IPS-18c (cell line): ENCODE measurements around the gene LMCD1.

ENCODE experiments used
- H3K4me3 ChIP-seq: 2 replicates; pipeline ENCODE4 v1.7.0; 2013; ENCODE audit warnings: low read depth, mild to moderate bottlenecking, low read length, moderate library complexity; ENCODE audit not compliant: insufficient read depth
- H3K9me3 ChIP-seq: one replicate; pipeline ENCODE4 v1.6.1; 2013; ENCODE audit warnings: mild to moderate bottlenecking, low read length, moderate library complexity; ENCODE audit not compliant: control insufficient read depth, insufficient read depth

The LMCD1 gene

GRCh38 chr3:8581806-8582445 lies 80.3 kb downstream of the LMCD1 start:
- Histone ChIP-seq H3K4me3 (no peak overlapping the region), H3K9me3 (no peaks in the 10 kb centered on the region)

GRCh38 chr3:8584661-8585060 lies 83.0 kb downstream of the LMCD1 start:
- Histone ChIP-seq H3K4me3 (no peak overlapping the region), H3K9me3 (no peaks in the 10 kb centered on the region)

GRCh38 chr3:8589880-8590556 lies 88.4 kb downstream of the LMCD1 start:
- no peaks in the 10 kb centered on the region for H3K9me3 ChIP-seq
- no peak overlapping the region for H3K4me3 ChIP-seq

- no peak overlapping the region for H3K4me3 ChIP-seq
- no peaks in the 10 kb centered on the region for H3K9me3 ChIP-seq
These were observed 91.6 kb downstream of the LMCD1 start for GRCh38 chr3:8593021-8593827.

- H3K9me3 ChIP-seq, result no peaks in the 10 kb centered on the region
- no peak overlapping the region for H3K4me3 ChIP-seq
These were observed 93.6 kb downstream of the LMCD1 start for GRCh38 chr3:8595252-8595651.

- Histone ChIP-seq H3K9me3 (no peaks in the 10 kb centered on the region), H3K4me3 (no peak overlapping the region)
These were observed 94.1 kb downstream of the LMCD1 start for GRCh38 chr3:8595695-8596115.

- H3K9me3 ChIP-seq, result no peaks in the 10 kb centered on the region
- no peak overlapping the region for H3K4me3 ChIP-seq
These were observed 94.9 kb downstream of the LMCD1 start for GRCh38 chr3:8596321-8597218.

- H3K4me3 ChIP-seq, result no peak overlapping the region
These were observed 95.7 kb downstream of the LMCD1 start for GRCh38 chr3:8597219-8597853.

GRCh38 chr3:8599146-8599545 lies 97.5 kb downstream of the LMCD1 start:
- Histone ChIP-seq H3K4me3 (no peak overlapping the region), H3K9me3 (no peaks in the 10 kb centered on the region)

More at GRCh38 chr3:8597219-8597853, 95.7 kb downstream of the LMCD1 start:
- H3K9me3 ChIP-seq, result no peaks in the 10 kb centered on the region

GRCh38 chr3:8600457-8600856 lies 98.8 kb downstream of the LMCD1 start:
- no peaks in the 10 kb centered on the region for H3K9me3 ChIP-seq
- no peak overlapping the region for H3K4me3 ChIP-seq

GRCh38 chr3:8603115-8603710 lies 101.6 kb downstream of the LMCD1 start:
- H3K4me3 ChIP-seq, result no peak overlapping the region
- H3K9me3 ChIP-seq, result no peaks in the 10 kb centered on the region

- Histone ChIP-seq H3K4me3 (no peak overlapping the region), H3K9me3 (no peaks in the 10 kb centered on the region)
These were observed 102.4 kb downstream of the LMCD1 start for GRCh38 chr3:8604006-8604405.

- H3K9me3 ChIP-seq, result no peaks in the 10 kb centered on the region
- no peak overlapping the region for H3K4me3 ChIP-seq
These were observed 103.4 kb downstream of the LMCD1 start for GRCh38 chr3:8604988-8605387.

GRCh38 chr3:8606701-8607231 lies 105.1 kb downstream of the LMCD1 start:
- H3K9me3 ChIP-seq, result no peaks in the 10 kb centered on the region
- H3K4me3 ChIP-seq, result no peak overlapping the region

GRCh38 chr3:8607234-8608040 lies 105.8 kb downstream of the LMCD1 start:
- Histone ChIP-seq H3K9me3 (no peaks in the 10 kb centered on the region), H3K4me3 (no peak overlapping the region)
